ENCODE results near the gene RNF138.
"Not testable (repeated sequence)": the region's sequence is repeated elsewhere in the genome, so short reads cannot be mapped to it uniquely, and the experiment has no call there.

The RNF138 gene

DNA sequence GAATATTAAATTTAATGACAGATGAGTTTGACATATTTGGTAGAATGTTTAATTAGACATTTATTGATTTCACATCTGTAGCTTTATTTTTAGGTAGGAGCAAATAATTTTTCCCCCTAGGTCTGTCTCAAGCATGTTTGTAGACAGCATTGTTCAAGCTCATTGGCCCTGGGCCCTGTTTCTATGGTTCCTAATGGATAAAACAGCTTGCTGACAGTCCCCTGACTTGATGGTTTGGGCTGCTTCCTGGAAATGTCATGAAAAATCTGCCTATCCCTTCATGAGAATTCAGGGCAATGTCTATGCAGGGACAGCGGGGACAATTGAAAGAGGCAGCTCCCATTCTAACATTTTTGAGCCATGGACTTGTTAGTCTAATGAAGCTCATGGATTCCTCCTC lies 83.6 kb downstream of the RNF138 start:
- no peak for DNase-seq (ENCODE audit: low read depth)

DNA sequence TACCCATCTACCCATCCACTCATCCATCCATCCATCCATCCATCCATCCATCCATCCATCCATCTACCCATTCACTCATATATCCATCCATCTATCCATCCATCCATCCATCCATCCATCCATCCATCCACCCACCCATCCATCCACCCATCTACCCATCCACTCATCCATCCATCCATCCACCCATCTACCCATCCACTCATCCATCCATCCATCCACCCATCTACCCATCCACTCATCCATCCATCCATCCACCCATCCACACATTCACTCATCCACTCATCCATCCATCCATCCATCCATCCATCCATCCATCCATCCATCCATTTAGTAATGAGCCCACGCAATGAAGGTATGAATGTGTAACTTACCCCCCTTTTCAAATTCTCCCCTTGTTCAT lies 85.1 kb downstream of the RNF138 start:
- not testable (repeated sequence) for DNase-seq (ENCODE audit: low read depth)

DNA sequence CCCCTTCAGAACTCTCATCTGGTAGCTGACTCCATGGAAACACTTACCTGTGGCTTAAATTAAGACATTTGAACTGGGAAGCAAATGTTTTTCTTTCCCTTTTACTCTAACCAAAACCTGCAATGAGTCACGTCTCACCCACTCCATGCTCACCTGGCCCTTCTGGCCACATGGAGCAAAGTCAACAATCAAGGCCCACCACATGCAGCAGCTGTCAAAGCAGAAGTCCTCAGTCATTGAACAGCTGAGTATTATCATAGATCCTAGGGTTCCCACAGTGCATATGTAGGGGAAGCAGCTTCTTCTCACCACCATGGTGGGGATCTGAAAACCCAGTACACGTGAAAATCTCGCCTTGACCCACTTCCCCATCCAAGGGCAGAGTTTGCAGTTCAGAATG lies 85.9 kb downstream of the RNF138 start:
- no peak for DNase-seq (ENCODE audit: low read depth)
